ENCODE data around the gene NMRAL1. TPM values are rescaled to one million over a fixed set of nuclear protein-coding genes. Genes with fewer than 3 reads are reported as not detected.

NMRAL1 gene
- total RNA-seq, result 30.0 and 42.4 TPM in 2 replicates

DNA sequence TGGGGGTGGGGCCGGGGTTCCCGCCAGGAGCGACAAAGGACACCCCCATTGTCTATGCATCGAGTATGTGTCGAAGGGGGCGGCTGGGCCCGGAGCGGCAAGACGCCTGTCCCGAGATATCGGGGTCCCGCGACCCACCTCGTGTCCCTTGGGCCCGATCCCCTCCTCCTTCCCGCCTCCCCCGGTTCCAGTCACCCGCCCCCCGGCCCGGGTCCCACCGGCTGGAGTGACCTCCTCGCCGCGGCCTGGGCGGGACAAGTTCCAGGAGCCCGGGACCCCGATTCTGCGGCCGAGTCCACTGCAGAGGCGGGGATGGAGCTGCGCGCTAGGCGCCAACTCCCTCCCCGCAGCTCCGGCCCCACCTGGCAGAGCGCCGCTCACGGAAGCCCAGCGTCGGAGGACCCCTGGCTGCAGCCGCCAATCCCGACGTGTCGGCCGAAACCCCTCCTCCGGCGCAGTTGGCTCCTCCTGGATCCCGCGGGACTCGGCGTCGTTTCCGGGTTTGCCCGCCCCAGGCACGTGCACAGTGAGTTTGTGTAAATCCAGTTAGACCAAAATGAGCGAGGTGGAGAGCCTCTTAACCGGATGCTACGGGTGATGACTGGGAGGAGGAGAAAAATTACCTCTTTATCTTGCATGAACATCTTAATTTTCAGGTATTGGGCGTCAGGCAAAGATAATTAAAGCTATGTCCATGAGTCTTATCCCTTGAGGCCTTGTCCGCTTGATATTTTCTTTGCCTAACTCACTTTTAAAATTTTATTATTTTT is at the start of gene NMRAL1:
NMRAL1 (minus strand) TSS at position 434 of the 770 bp plus-strand sequence. CDS start 493 bp downstream, outside the sequence.
- CTCF ChIA-PET, result interaction anchor here (1.2 kb wide), 1 partner anchor 31 kb away, joined by 3 read pairs; no protein-coding TSS in a partner anchor

DNA sequence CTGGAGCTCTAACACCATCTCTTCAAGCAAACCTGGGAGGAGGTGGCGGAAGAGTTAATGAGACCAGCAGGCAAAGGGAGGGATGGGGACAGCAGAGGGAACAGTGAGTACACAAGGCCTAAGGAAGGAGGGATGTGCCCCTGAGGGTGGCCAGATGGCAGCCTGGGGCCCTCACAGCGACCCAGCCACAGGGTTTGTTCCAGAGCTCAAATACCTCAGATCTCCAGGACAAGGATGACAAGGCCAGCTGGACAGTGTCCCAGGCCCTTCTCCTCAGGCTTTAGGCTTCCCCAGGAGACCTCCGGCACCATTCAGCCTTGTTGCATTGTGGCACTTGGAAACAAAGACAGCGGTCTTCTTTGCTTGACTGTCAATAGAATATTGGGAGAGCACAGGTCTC is 49.3 kb upstream of the NMRAL1 start:
- H3K4me1 Mint-ChIP-seq, result peaks cover 15% of the 10 kb centered on the region
- H3K36me3 Mint-ChIP-seq (ENCODE audit: low read depth), result peaks cover 3% of the 10 kb centered on the region
- CTCF ChIA-PET, result interaction anchor here (1.1 kb wide), 1 partner anchor 62 kb away, joined by 3 read pairs; no protein-coding TSS in a partner anchor
- H3K9me3 Mint-ChIP-seq, result no peaks in the 10 kb centered on the region
- no peak for ATAC-seq (ENCODE audit: low read depth)
- no peaks in the 10 kb centered on the region for H3K27me3 Mint-ChIP-seq
- H3K4me3 Mint-ChIP-seq, result no peak overlapping the region
- no peak overlapping the region for H3K27ac Mint-ChIP-seq
- intact Hi-C loops (cut with micrococcal nuclease), result no loop called here
- POLR2A ChIA-PET, result interaction anchor here (1.3 kb wide), 1 partner anchor 18 kb away, joined by 3 read pairs; no protein-coding TSS in a partner anchor
- no peak for DNase-seq
- no peak for TF ChIP-seq CTCF (IDR thresholded peaks at IDR 0.05)

More for the DNA sequence above, at the start of gene NMRAL1:
- intact Hi-C loops (cut with micrococcal nuclease), result loop anchor here (5.0 kb wide), 1 partner anchor 202 kb away; the partner anchor contains the start of gene TFAP4
- DNase-seq (peak; percentile 75), ATAC-seq (ENCODE audit: low read depth) (peak; percentile 48)
- Mint-ChIP-seq H3K9me3 (no peaks in the 10 kb centered on the region), H3K27me3 (no peaks in the 10 kb centered on the region), H3K36me3 (ENCODE audit: low read depth) (peaks cover 7% of the 10 kb centered on the region), H3K4me3 (peak within 1 kb of the TSS; percentile 83), H3K27ac (peak within 1 kb of the TSS; percentile 84), H3K4me1 (peaks cover 37% of the 10 kb centered on the region)
- TF ChIP-seq CTCF (IDR thresholded peaks at IDR 0.05), result no peak
- POLR2A ChIA-PET, result interaction anchor here (0.5 to 1.6 kb wide), 6 partner anchors 9 to 142 kb away, joined by 3 to 12 read pairs (median 4); partner anchors contain the start of gene CDIP1

DNA sequence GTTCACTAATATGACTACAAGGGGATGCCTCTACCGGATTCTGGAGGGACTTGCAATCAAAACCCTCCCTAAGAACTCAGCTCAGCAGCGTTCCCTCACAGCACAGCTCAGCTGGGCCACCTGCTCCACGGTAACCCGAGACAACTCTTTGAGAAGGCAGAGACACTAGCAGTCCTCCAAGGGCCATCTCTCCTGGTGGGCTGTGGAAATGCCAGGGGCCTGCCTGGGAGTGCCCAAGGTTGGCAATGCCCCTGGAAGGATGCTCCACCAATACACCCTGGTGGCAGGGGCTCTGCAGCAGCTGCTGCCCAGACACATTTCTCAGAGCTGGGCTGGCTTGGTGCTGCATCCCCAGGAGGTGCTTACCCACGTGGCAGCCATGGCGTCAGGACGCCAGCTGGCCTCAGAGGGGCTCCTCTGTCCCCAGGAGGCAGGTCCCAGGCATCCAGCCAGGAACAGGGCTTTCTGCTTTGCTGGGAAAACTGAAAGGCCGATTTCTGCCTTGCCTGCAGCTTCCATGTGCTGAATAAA is 47.7 kb upstream of the NMRAL1 start:
- Mint-ChIP-seq H3K36me3 (ENCODE audit: low read depth) (peaks cover 3% of the 10 kb centered on the region), H3K27me3 (no peaks in the 10 kb centered on the region), H3K4me1 (peaks cover 7% of the 10 kb centered on the region), H3K4me3 (no peak overlapping the region), H3K27ac (no peak overlapping the region), H3K9me3 (no peaks in the 10 kb centered on the region)
- intact Hi-C loops (cut with micrococcal nuclease), result no loop called here
- ATAC-seq (ENCODE audit: low read depth), result no peak
- ChIA-PET CTCF (no interaction called here), POLR2A (no interaction called here)
- no peak for DNase-seq
- no peak for TF ChIP-seq CTCF (IDR thresholded peaks at IDR 0.05)

DNA sequence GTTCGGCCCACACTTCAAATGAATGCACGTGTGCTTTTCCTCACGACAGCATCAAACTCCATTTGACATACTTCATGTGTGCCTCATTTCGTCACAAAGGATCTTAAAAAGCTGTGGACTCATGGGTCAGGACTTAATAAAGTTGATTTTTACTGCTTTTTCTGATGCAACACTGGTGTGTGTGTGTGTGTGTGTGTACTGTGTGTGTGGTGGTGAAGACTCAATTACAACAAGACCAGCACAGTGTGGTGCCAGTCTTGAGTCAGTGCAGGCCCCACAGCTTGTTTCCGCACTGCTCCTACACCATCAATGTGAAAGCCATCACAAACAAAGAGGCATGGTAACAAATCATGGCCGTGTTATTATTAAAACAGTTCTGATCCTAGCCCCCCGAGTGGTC is 46.5 kb upstream of the NMRAL1 start:
- peaks cover 11% of the 10 kb centered on the region for H3K4me1 Mint-ChIP-seq
- intact Hi-C loops (cut with micrococcal nuclease), result no loop called here
- no peak overlapping the region for H3K27ac Mint-ChIP-seq
- DNase-seq, result no peak
- peaks cover 3% of the 10 kb centered on the region for H3K36me3 Mint-ChIP-seq (ENCODE audit: low read depth)
- ATAC-seq (ENCODE audit: low read depth), result no peak
- POLR2A ChIA-PET, result no interaction called here
- no peak for TF ChIP-seq CTCF (IDR thresholded peaks at IDR 0.05)
- CTCF ChIA-PET, result no interaction called here
- H3K4me3 Mint-ChIP-seq, result no peak overlapping the region
- H3K27me3 Mint-ChIP-seq, result no peaks in the 10 kb centered on the region
- no peaks in the 10 kb centered on the region for H3K9me3 Mint-ChIP-seq

Data from activated B cell treated with CpG ODN at 0.5 μM for 24 hours (primary cell).